MM.1S (cell line): ENCODE data around the gene KSR2.

Experiments
- EZH2 ChIP-seq: fragments of 300-600 bp; sonication (generic); optimal IDR thresholded peaks from 2 replicates; pipeline ENCODE3; 2017; ENCODE audit warnings: low read depth, mild to moderate bottlenecking, antibody characterized with exemption, low read length, mixed read lengths
- TF ChIP-seq, protein P1 (sequence below): fragments of 300-600 bp; sonication (generic); IDR thresholded peaks from 2 replicates; pipeline ENCODE4 v1.5.1; 2016; ENCODE audit warnings: antibody characterized with exemption, low read length, mixed read lengths

DNA sequence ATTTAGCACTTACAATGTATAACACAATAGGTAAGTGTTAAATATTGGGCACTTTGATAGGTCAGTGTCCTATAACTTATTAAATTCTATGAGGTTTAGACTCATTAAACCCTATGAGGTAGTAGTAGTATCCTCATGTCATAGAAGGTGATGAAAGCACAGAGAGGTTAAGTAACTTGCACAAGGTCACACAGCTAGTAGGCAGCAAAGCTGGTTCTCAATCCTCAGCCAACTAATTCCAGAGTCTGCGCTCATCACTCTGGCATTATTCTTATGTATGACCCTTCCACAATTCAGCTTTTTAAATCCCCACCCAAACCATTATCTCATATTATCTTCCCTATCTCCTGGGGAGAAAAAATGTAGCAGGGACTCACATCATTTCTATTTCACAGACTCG, 141.1 kb downstream of the KSR2 start:
- TF ChIP-seq, protein P1, sequence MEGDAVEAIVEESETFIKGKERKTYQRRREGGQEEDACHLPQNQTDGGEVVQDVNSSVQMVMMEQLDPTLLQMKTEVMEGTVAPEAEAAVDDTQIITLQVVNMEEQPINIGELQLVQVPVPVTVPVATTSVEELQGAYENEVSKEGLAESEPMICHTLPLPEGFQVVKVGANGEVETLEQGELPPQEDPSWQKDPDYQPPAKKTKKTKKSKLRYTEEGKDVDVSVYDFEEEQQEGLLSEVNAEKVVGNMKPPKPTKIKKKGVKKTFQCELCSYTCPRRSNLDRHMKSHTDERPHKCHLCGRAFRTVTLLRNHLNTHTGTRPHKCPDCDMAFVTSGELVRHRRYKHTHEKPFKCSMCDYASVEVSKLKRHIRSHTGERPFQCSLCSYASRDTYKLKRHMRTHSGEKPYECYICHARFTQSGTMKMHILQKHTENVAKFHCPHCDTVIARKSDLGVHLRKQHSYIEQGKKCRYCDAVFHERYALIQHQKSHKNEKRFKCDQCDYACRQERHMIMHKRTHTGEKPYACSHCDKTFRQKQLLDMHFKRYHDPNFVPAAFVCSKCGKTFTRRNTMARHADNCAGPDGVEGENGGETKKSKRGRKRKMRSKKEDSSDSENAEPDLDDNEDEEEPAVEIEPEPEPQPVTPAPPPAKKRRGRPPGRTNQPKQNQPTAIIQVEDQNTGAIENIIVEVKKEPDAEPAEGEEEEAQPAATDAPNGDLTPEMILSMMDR = no peak
- TF ChIP-seq EZH2 = no peak
